GM18519 (cell line): Measurements from ENCODE around the gene VWA2.

Source experiments
- ATAC-seq: cut with Tn5 transposase; IDR thresholded peaks from one replicate; pipeline ENCODE4 v1.9.1; 2021; ENCODE audit warnings: mild to moderate bottlenecking, moderate library complexity; ENCODE audit not compliant: unreplicated experiment, low FRiP score

VWA2 gene, protein sequence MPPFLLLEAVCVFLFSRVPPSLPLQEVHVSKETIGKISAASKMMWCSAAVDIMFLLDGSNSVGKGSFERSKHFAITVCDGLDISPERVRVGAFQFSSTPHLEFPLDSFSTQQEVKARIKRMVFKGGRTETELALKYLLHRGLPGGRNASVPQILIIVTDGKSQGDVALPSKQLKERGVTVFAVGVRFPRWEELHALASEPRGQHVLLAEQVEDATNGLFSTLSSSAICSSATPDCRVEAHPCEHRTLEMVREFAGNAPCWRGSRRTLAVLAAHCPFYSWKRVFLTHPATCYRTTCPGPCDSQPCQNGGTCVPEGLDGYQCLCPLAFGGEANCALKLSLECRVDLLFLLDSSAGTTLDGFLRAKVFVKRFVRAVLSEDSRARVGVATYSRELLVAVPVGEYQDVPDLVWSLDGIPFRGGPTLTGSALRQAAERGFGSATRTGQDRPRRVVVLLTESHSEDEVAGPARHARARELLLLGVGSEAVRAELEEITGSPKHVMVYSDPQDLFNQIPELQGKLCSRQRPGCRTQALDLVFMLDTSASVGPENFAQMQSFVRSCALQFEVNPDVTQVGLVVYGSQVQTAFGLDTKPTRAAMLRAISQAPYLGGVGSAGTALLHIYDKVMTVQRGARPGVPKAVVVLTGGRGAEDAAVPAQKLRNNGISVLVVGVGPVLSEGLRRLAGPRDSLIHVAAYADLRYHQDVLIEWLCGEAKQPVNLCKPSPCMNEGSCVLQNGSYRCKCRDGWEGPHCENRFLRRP

DNA sequence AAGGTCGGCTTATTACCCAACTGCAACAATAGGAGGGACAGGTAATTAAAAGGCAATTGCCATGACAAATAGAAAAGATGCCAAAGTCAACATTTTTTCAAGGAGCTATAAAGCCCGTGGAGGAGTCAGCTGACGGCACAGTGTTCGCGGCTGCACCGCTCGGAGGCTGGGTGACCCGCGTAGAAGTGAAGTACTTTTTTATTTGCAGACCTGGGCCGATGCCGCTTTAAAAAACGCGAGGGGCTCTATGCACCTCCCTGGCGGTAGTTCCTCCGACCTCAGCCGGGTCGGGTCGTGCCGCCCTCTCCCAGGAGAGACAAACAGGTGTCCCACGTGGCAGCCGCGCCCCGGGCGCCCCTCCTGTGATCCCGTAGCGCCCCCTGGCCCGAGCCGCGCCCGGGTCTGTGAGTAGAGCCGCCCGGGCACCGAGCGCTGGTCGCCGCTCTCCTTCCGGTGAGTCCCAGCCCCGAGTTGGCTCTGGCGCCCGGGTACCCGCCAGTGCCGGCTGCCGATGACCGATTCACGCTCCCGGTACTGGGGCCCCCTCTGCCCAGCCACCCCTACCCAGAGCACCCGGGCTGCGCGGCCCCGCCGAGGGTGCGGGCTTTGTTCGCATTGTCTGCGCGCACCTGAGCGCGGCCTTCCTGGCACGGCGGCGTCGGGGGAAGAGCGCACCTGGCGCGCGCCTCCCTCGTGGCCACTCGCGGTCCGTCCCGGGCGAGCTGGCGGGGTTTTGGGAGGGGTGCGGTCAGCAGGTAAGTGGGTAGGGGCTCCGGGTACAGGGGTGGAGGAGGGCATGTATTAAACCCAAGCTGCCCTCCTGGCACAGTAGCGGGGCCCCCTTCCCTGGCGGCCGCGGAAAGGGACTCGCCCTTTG is at the start of gene VWA2:
Gene VWA2 (plus strand): TSS at position 138 of the 877 bp plus-strand sequence. CDS start 9,460 bp downstream, outside the sequence.
- ATAC-seq, result no peak

DNA sequence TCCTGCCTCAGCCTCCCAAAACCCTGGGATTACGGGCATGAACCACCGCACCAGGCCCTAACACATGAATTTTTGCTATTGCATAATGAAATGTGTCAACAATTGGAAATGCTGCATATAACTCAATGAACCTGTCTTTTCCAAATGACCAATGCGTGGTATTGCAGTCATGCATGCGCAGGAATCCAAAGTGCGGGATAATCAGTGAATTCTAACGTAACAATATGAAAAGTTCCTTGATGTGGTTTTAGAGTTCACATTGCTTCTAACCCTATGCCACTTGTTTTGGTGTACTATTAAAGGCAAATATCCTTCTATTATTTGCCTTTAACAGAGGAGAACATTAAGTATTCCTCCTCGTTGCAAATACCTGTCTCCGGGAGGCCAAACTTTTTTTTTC is 49.4 kb upstream of the VWA2 start:
- no peak for ATAC-seq

DNA sequence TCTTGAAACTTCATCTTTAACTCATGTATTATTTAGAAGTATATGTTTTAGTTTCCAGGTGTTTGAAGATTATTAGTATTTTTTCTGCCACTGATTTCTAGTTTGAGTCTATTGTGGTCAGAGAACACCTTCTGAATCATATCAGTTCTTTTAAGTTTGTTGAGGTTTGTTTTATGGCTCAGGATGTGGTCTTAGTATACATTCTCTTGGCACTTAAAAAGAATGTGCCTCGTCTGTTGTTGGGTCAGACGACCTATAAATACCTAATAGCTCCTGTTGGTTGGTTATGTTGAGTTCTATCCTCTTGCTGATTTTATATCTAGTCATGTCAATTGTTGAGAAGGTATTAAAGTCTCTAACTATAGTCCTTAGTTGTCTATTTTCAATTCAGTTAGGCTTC is 44.0 kb upstream of the VWA2 start:
- ATAC-seq, result peak; percentile 92

DNA sequence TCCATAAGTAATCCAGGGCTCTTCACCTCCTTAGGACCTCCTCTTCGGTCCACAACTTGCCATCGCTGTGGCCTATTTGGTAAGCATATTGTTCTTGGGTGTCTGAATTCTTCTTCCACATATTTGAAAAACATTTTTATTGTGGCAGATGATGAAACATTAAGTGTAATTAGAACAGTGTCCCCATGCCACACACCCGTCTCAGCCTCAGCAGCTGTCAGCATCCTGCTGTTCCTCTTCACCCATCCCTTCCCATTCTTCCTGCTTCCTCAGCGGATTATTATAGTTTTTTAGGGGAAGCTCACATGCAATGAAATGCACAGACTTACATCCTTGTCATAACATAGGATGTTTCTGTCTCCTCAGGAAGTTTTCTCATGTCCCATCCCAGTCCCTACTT is 39.8 kb upstream of the VWA2 start:
- ATAC-seq, result no peak

DNA sequence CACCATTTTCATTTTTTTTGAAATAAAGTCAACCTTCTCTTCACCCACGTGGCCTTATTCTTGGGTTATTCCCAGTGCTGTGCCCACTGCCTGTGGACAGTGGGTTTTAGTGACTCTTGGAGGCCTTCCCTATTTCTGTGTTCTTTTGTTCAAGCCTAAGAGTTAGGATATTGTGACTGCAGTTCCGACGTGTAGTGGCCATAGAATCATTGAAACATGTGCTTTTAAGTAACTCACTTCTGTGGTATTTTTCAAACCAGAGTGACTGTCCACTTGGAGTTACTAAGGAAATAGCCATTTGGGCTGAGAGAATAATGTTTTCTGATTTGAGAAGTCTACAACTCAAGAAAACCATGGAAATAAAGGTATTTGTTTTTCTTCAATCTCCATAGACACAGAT is 36.2 kb upstream of the VWA2 start:
- ATAC-seq, result no peak

DNA sequence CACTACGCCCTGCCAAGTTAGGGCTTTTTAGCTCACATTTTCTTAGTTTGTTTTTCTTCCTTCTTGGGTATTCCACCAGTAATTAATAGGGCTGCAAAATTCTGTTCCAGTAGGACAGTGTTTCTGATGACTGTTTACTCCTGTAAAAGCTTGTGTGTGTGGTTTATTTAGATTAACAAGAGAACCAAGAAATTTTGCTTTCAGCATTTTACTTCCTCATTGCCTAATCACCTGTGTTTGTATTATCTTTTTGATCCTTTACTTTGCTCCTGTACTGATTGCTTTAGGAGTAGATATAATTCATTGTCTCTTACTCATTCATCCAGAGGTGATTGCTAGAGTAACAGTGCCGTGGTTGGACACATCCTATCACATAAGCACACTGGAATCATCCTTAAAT is 32.2 kb upstream of the VWA2 start:
- ATAC-seq, result no peak

DNA sequence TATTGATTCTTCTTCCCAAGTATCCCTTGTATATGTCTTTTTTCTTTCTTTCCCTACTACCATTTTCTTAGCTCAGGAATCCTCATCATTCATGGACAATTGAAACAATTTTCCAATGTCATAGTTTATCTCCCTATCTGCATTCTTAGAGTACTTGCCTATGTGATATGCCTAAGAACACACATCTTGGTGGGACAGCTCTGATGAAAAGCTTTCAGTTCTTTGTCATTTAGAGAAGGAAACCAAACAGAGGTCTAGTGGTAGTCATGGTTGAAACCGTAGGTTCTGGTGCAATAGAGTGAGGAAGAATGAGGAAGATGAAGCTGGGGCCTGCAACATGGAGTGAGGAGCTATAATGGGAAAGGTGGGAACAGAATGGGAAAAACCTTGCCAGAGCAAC is 31.7 kb upstream of the VWA2 start:
- no peak for ATAC-seq

DNA sequence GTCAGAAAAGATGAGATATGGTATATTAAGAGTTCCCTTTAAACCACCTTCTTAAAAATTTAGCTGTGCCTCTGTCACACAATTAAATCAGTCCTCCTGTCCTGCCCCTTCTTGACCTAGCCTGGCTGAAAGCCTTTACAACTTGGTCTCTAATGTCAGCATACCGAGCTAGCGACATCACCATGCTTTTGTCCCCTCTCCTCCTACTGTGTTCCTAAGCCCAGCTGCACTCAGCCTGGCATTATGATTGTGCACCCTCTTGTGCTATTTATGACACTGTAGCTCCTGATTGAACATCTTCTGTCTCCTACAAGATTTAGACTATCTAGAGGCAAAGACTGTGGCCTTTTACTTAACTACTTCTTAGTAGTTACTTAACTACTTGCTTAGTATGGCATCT is 30.7 kb upstream of the VWA2 start:
- no peak for ATAC-seq

DNA sequence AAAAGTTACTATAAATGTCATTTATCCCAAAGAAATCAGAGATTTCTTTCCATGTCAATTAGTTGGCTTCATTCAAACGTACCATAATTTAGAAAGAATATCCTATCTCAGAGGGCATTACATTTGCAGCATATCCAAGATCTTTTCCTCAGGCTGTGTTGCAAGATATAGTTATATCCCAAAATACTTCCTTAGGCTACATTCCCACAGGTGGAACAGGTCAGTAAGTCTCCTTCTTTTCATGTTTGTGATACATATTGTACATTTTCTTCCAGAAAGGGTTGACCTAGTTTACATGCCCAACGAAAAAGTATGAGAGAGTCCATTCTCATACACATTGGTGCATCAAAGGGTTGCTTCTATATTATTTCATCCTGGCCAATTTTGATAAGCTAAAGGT is 26.9 kb upstream of the VWA2 start:
- no peak for ATAC-seq

DNA sequence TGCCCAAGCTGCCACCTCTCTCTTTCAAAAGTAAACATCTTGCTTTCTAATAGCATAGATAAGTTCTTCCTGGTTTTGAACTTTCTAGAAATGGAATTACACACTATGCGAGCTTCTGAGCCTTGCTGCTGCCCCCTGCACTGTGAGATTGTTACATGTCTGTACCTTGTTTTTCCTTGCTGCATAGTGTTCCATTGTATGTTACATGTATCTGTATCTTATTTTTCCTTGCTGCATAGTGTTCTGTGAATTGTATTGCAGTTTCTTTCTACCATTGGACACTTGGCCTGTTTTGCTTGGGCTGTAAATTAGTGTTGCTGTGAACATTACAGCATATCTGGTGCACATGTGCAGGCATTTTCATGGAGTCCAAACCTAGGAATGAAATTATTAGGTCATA is 24.0 kb upstream of the VWA2 start:
- ATAC-seq, result no peak

DNA sequence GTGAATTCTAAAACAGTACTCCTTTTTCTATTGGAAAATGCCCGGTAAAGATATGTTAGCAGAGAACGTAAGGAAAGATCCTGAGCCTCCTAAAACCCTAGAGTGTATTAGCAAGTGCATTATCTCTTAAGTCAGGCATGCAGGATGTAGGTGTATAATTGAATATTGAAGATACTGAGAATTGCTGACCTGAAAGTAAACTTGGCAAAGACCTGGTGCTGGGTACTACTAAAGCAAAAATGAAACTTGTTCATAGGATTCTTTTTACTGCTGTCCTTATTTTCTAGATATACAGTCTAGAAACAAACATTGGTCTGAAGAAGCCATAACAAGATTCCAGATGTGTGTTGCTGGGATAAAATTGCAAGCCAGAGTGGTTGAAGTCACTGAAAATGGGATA is 18.8 kb upstream of the VWA2 start:
- no peak for ATAC-seq

DNA sequence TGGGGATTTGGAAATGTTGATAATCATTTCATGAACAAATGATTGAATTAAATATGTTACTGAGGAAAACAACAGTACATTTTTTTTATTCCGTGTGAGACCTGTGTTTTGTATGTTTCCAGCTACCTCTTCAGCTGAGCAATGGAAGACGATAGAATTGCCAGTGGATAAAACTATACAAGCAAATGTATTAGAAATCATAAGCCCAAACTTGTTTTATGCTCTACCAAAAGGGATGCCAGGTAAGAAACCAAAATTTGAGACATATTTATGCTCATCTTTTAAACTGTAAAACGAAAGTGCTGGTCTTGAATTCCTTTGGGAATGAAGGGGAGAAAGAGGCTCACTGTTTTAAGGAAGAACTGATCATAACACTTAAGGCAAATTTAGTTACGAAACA is 17.8 kb upstream of the VWA2 start:
- ATAC-seq, result no peak

DNA sequence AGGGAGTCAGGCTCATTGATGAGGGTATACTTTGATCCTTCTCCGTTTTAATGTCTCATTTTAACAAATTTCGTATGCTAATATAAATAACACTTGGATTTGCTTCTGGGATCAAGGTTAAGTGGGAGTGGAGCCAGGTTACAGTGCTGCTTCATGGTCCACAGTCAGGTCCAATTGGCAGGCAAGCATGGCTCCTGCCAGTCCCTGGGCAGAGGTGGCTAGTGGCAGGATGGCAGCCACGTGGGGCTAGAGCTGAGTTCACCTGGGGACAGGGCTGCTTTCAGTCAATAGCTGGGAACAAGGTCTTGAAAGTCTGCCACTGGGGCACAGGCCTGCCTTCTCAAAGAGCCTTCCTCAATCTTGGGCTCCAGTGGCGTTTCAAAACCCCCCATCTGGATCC is 16.0 kb upstream of the VWA2 start:
- no peak for ATAC-seq

DNA sequence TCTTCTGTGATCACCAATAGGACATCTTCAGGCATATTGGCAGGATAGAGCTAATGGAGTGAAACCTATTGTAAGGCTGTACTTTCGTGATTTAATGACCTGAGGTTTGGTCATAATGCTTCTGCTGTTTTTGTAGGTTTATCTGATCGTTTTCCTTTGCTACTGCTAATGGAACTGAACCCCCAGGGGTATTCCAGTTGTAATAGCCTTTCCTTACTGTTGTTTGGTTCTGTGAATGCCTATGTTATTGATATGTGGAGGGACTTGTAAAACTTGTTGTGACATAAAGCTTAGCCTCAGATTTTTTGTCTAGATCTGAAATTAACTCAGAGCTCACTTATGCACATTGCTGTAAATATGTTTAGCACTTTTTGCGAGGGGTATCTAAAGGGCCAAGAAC is 10.9 kb upstream of the VWA2 start:
- ATAC-seq, result no peak

DNA sequence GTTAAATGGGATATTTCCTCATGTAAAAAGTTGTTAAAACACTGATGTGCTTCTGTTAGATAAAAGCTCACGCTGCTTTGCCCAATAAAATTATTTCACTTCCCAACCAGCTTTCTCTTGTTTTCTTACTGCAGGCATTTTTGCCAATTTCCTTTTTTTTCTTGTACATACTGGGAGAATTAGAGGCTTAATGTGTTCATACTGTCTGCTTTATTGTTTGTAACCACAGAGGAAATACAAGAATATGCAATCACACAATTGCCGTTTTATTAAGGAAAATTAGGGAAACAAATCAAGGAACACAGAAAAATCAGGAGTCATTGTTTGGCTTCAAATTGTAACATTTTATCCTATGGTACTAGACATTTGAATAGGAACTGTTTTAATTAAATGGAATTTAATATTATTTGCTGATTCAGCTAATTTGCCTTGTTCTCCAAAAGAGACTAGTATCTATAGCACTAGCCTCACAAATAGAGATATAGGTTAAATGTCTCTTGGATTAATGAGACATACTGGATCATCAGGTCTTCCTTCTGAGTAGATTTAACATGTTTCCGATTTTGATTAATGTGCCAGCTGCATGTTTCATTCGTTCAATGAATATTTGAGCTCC is 6.4 kb upstream of the VWA2 start:
- ATAC-seq, result no peak

DNA sequence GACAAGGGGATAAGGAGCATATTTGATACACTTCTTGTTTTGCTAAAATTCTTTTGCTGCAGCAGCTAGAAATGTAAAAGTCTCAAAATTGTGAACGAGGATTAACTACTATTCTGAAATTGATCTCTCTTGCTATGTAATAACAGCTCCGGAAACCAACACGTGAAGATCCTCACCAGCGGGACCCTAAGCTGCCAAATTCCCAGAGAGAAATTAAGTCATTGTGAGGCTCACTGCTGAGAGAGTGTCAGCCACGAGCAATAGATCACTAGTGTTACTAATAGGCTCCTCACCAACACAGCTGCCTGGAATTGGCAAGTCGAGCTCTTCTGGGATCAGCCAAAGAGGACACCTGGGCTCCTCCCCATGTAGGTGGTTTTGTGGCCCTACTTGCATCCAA is 5.6 kb upstream of the VWA2 start:
- no peak for ATAC-seq

DNA sequence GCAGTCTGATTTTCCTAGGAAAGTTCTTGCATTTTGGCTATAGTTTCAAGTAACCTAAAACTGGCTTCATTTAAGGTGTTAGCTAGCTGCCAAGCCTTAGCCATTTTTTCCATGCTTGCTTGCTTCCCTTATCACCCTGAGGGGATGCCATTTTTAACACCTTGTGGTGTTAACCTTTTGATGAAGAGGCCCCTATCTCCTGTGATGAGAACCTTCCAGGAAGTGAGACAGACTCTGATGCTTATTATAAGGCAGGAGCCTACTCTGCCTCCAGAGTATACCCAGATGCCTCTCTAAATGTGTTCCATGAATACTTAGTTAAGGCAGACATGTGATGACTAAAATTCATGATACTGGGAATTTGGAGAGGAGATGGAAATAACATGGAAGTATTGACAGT is 4.9 kb upstream of the VWA2 start:
- no peak for ATAC-seq

DNA sequence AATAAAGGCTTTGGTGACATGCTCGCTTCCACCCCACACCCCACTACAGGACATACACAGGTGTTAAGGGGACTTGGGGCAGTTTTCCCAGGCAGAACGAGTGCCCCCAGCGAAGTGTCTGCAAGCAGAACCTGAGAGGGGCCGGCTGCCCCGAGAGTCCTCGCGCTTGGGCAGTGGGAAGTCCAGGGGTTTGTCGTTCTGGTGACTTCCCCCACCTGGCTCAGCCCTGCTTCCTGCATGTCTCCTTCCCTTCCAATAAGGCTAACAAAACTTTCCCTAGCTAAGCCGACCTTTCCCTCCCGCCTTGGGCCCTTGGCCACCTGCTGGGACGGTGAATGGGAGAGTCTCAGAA is 916 bp downstream of the VWA2 start:
- ATAC-seq, result no peak

DNA sequence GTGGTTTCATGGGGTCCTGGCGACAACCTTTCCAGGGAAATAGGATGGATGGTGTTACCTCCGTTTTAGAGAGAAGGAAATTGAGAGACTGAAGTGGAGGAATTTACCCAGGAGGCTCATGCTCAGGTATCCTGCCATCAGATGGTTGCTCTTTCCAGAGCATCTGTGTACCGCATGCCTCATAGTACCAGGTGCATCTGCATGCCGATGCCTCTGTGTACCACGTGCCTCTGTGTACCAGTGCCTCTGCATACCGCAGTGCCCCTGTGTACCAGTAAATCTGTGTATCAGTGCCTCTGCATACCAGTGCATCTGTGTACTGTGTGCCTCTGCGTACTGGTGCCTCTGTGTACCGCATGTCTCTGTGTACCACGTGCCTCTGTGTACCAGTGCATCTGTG is 3.2 kb downstream of the VWA2 start:
- no peak for ATAC-seq

DNA sequence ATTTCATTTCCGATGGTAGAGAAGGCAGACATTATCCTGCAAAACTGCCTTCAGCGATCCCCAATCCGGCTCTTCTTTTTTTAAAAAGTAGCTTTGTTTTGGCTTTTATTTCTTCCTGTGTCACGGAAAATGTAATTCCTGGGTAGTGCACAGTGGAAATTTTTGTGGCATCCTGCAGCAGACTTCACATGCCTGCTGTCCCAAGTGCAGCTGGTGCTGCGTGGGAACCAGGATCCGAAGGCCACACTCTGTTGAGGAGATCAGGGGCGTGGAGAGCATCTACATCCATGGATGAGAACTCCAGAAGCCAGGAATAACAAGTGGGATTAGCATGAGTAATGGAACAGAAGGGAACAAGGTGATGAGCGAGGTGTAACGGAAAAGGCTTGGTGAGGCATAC is 4.6 kb downstream of the VWA2 start:
- no peak for ATAC-seq

DNA sequence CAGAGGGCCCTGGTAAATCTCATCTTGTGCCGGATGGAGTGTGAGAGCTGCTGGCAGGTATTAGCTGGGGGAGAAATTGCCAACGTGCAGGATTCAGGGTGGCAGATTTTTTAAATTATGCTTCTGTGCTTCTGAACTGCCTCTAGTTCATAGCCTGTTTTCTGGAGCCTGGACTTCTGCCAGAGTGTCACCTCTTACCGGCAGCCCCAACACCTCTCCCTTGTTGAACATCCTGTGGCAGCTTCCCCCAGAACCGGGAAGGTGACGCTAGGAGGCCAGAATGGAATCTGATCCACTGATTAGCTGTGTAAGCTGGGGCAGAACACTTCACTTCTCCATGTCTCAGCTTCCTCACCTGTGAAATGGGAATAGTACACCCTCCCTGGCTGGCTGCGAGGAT is 5.1 kb downstream of the VWA2 start:
- ATAC-seq, result no peak
